Stimulated activated CD8-positive, alpha-beta memory T cell treated with anti-CD3 and anti-CD28 coated beads, Interleukin-7, amount 100 ng/mL, for 24 hours (primary cell): ENCODE data around the gene PPP1R2B.

ENCODE experiments used
- DNase-seq: peaks from one replicate; pipeline ENCODE4 v3.0.0-alpha.2; 2020; ENCODE audit warnings: low read depth

The PPP1R2B gene

GRCh38 chr5:156879665-156880285, 29.7 kb downstream of the PPP1R2B start:
- no peak for DNase-seq

DNA sequence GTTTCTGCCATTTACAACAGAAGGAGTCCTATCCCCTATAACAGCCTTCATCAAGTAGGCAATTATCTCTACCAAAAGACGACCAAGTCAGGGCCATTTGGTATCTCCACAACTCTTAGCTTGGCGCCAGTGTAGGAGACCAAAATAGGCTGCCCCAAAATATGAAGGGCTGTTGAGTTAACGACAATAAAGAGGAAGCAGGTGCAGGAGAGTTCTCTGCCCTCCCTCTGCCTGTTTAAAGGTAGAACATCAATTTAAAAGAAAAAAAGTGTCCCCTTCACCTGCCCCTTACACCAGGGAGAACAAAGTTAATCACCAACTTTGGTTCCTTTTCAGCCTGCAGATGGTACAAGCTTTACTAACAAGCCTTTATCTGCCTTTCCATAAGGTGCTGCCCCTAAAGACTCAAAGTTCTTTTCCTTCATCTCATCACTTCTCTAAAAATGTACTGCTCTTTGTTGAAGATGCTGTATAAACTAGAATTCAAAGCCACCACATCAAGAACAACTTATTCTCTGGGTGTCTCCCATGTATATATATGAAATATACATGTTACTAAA, 33.3 kb downstream of the PPP1R2B start:
- DNase-seq: no peak

- DNase-seq: no peak
Observed at GRCh38 chr5:156888520-156888919, 38.4 kb downstream of the PPP1R2B start.

- DNase-seq: no peak
Observed at GRCh38 chr5:156892223-156892622, 42.1 kb downstream of the PPP1R2B start.

- no peak for DNase-seq
Observed at GRCh38 chr5:156892864-156893263, 42.8 kb downstream of the PPP1R2B start.

- no peak for DNase-seq
Observed at GRCh38 chr5:156893517-156893916, 43.4 kb downstream of the PPP1R2B start.

DNA sequence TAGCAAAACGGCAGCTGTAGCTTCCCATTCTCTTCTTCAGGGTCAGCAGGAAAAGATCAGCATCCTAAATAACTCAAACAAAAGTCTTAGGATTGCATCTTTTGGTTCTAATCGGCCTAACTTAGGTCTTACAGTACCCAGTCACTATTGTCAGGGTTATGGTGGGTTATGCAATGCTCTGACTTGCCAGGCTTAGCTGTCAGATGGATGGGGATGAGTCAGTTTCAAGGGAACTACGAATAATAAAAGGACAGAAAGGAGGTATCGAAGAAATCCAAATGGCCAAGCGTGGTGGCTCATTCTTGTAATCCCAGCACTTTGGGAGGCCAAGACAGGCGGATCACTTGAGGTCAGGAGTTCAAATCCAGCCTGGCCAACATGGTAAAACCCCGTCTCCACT, 46.5 kb downstream of the PPP1R2B start:
- DNase-seq: no peak
